Subcutaneous abdominal adipose tissue (tissue), 5 donors: ENCODE measurements around the gene LPP.

Source experiments
- H3K27ac ChIP-seq: one replicate; pipeline ENCODE4 v1.7.0; 2013; ENCODE audit warnings: low read depth, mild to moderate bottlenecking, inconsistent platforms, low read length, moderate library complexity
- H3K27me3 ChIP-seq, 5 donors: one replicate each; pipeline ENCODE4 v1.7.0; 2013; ENCODE audit warnings: low read length in 5 of 5, inconsistent platforms in 1 of 5; ENCODE audit not compliant: control insufficient read depth in 5 of 5, insufficient read depth in 4 of 5
- H3K36me3 ChIP-seq, 5 donors: one replicate each; pipeline ENCODE4 v1.7.0; 2013; ENCODE audit warnings: low read length in 5 of 5; ENCODE audit not compliant: control insufficient read depth in 5 of 5, insufficient read depth in 5 of 5
- H3K4me1 ChIP-seq, 5 donors: one replicate each; pipeline ENCODE4 v1.7.0; 2013; ENCODE audit warnings: low read length in 5 of 5, mild to moderate bottlenecking in 3 of 5, moderate library complexity in 1 of 5; ENCODE audit not compliant: control insufficient read depth in 5 of 5, insufficient read depth in 5 of 5
- H3K4me3 ChIP-seq, 5 donors: one replicate each; pipeline ENCODE4 v1.7.0; 2013; ENCODE audit warnings: low read length in 5 of 5, low read depth in 1 of 5
- H3K9ac ChIP-seq, 5 donors: one replicate each; pipeline ENCODE4 v1.7.0; 2013; ENCODE audit warnings: low read length in 5 of 5, mild to moderate bottlenecking in 4 of 5, moderate library complexity in 3 of 5
- H3K9me3 ChIP-seq, 5 donors: one replicate each; pipeline ENCODE4 v1.7.0; 2013; ENCODE audit warnings: low read length in 5 of 5; ENCODE audit not compliant: control insufficient read depth in 5 of 5
- donor health status: healthy.
- donor health status: healthy.
- donor health status: healthy.
- donor health status: healthy.
- donor health status: healthy.

The LPP gene

GRCh38 chr3:188223936-188224335 is 70.0 kb downstream of the LPP start:
- H3K4me1 ChIP-seq, result peaks cover 0 to 21% (median 6%) of the 10 kb centered on the region in 5 donors
- no peaks in the 10 kb centered on the region for H3K9me3 ChIP-seq
- H3K36me3 ChIP-seq, result peaks cover 0 to 6% (median 0%) of the 10 kb centered on the region in 5 donors
- H3K27ac ChIP-seq, result no peak overlapping the region
- H3K9ac ChIP-seq, result no peak overlapping the region
- no peaks in the 10 kb centered on the region for H3K27me3 ChIP-seq
- H3K4me3 ChIP-seq, result no peak overlapping the region

DNA sequence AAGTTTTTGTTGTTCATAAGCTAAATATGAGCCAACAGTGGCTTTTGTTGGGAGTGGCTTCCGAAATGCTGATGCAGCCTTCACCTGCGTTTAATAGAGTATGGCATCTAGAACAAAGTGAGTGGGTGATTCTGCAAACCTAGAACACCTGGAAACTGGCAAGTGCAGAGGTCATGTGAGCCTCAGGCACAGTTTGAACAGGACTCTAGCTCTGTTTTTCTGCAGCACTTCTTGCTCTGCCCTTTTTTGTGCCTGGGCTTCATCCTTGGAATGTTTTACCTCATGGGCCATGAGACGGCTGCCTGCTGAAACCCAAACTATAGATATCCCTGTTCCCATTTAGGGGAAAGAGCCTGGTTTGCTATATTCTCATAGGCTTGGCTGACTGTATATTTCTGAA is 73.5 kb downstream of the LPP start:
- peaks cover 0 to 19% (median 6%) of the 10 kb centered on the region in 5 donors for H3K4me1 ChIP-seq
- H3K9me3 ChIP-seq, result no peaks in the 10 kb centered on the region
- no peaks in the 10 kb centered on the region for H3K27me3 ChIP-seq
- no peak overlapping the region for H3K4me3 ChIP-seq
- H3K9ac ChIP-seq, result no peak overlapping the region
- peaks cover 0 to 6% (median 0%) of the 10 kb centered on the region in 5 donors for H3K36me3 ChIP-seq
- H3K27ac ChIP-seq, result no peak overlapping the region

- no peak overlapping the region for H3K4me3 ChIP-seq
- H3K36me3 ChIP-seq, result peaks cover 0 to 6% (median 0%) of the 10 kb centered on the region in 5 donors
- H3K27ac ChIP-seq, result no peak overlapping the region
- H3K9ac ChIP-seq, result no peak overlapping the region
- no peaks in the 10 kb centered on the region for H3K9me3 ChIP-seq
- H3K4me1 ChIP-seq, result peaks cover 0 to 11% (median 0%) of the 10 kb centered on the region in 5 donors
- no peaks in the 10 kb centered on the region for H3K27me3 ChIP-seq
These were observed 75.2 kb downstream of the LPP start for GRCh38 chr3:188229177-188229576.

DNA sequence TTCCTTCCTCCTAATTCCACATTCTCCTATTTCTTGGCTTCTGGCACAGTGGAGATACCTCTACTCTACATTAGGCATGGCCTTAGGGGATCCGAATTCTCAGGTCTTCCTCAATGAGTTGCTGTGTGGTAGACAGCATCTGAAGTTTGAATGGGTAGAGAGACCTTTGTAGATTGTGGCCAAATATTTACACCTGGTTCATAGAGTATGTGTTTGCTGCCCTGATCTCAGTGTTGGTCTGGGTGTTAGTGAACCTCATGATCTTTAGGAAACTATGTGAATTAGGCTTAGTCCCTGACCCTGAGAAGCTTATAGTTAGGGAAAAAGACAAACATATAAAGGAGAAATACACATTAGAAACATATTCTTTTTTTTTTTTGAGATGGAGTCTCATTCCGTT is 75.8 kb downstream of the LPP start:
- Histone ChIP-seq H3K36me3 (peaks cover 0 to 6% (median 0%) of the 10 kb centered on the region in 5 donors), H3K27me3 (no peaks in the 10 kb centered on the region), H3K27ac (no peak overlapping the region), H3K9ac (no peak overlapping the region), H3K4me1 (peaks cover 0 to 11% (median 0%) of the 10 kb centered on the region in 5 donors), H3K9me3 (no peaks in the 10 kb centered on the region), H3K4me3 (no peak overlapping the region)

DNA sequence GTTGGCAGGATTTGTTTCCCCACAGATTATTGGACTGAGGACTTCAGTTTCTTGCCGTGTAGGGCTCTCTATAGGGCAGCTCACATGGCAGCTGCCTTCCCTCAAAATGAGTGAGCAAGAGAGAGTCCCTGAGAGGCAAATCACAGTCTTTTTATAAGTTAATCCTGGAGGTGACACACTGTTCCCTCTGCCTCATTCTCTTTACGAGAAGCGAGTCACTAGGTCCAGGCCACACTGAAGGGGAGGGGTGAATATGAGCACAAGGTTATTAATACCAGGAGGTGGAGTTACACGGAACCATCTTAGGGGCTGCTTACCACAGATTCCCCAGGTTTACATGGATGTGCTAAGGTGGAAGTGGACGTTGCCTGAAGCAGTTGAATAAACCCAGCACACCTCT is 77.0 kb downstream of the LPP start:
- Histone ChIP-seq H3K27ac (no peak overlapping the region), H3K9ac (no peak overlapping the region)

GRCh38 chr3:188231456-188231855 is 77.5 kb downstream of the LPP start:
- no peak overlapping the region for H3K9ac ChIP-seq
- H3K27ac ChIP-seq, result no peak overlapping the region
- peaks cover 0 to 3% (median 0%) of the 10 kb centered on the region in 5 donors for H3K36me3 ChIP-seq
- no peaks in the 10 kb centered on the region for H3K27me3 ChIP-seq
- H3K4me3 ChIP-seq, result no peak overlapping the region
- peaks cover 0 to 11% (median 0%) of the 10 kb centered on the region in 5 donors for H3K4me1 ChIP-seq
- no peaks in the 10 kb centered on the region for H3K9me3 ChIP-seq

More for the DNA sequence above, 77.0 kb downstream of the LPP start:
- H3K36me3 ChIP-seq, result peaks cover 0 to 6% (median 0%) of the 10 kb centered on the region in 5 donors
- peaks cover 0 to 11% (median 0%) of the 10 kb centered on the region in 5 donors for H3K4me1 ChIP-seq
- H3K9me3 ChIP-seq, result no peaks in the 10 kb centered on the region
- no peaks in the 10 kb centered on the region for H3K27me3 ChIP-seq
- H3K4me3 ChIP-seq, result no peak overlapping the region

GRCh38 chr3:188232656-188233055 is 78.7 kb downstream of the LPP start:
- no peak overlapping the region for H3K9ac ChIP-seq
- H3K4me3 ChIP-seq, result no peak overlapping the region
- no peaks in the 10 kb centered on the region for H3K27me3 ChIP-seq
- H3K9me3 ChIP-seq, result no peaks in the 10 kb centered on the region
- H3K27ac ChIP-seq, result peak overlapping the region; percentile 20
- H3K4me1 ChIP-seq, result peaks cover 0 to 11% (median 0%) of the 10 kb centered on the region in 5 donors
- H3K36me3 ChIP-seq, result no peaks in the 10 kb centered on the region

DNA sequence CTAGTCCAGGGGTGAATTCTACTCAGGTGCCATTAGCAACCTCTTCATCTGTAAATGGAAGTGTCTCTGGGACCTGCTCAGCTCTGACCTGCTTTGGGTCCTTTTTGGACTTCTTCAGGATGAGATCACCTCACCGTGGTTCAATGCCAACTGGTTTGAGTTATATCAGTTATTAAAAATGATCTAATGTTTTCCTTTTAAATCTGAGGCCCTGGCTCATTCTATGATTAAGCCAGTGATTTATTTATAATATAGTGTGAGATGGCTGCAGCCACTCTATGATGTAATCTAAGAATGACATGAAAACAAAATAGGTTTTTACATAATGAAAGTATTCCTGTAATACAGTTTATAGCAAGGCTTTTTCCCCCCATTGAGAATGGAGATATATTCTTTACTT is 79.4 kb downstream of the LPP start:
- H3K36me3 ChIP-seq, result no peaks in the 10 kb centered on the region
- H3K27me3 ChIP-seq, result no peaks in the 10 kb centered on the region
- H3K4me3 ChIP-seq, result no peak overlapping the region
- no peaks in the 10 kb centered on the region for H3K9me3 ChIP-seq
- peak overlapping the region; percentile 20 for H3K27ac ChIP-seq
- no peak overlapping the region for H3K9ac ChIP-seq
- peaks cover 0 to 7% (median 0%) of the 10 kb centered on the region in 5 donors for H3K4me1 ChIP-seq

GRCh38 chr3:188234132-188234531 is 80.2 kb downstream of the LPP start:
- H3K9me3 ChIP-seq, result no peaks in the 10 kb centered on the region
- no peak overlapping the region for H3K9ac ChIP-seq
- peaks cover 0 to 2% (median 0%) of the 10 kb centered on the region in 5 donors for H3K36me3 ChIP-seq
- H3K4me1 ChIP-seq, result peaks cover 0 to 5% (median 0%) of the 10 kb centered on the region in 5 donors
- no peak overlapping the region for H3K4me3 ChIP-seq
- no peaks in the 10 kb centered on the region for H3K27me3 ChIP-seq
- H3K27ac ChIP-seq, result peak overlapping the region; percentile 32

DNA sequence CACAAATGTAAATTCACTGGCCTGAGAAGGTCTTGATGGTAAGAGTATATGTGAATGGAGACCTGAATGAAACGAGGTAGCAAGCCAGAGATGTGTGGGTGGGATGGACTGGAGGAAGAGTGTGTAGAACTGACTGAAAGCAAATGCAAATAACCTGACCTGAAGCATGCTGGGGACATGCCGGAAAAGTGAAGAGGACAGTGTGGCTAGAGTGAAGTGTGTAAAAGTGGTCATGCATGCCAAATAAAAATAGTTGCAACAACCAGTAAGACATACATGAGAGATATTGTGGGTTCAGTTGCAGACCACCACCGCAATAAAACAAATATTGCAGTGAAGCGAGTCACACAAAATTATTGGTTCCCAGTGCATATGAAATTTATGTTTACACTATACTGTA is 82.3 kb downstream of the LPP start:
- Histone ChIP-seq H3K9me3 (no peaks in the 10 kb centered on the region), H3K4me1 (peaks cover 0 to 8% (median 3%) of the 10 kb centered on the region in 5 donors), H3K36me3 (peaks cover 0 to 2% (median 0%) of the 10 kb centered on the region in 5 donors), H3K9ac (no peak overlapping the region), H3K27ac (no peak overlapping the region), H3K4me3 (no peak overlapping the region), H3K27me3 (no peaks in the 10 kb centered on the region)
